Activated naive CD8-positive, alpha-beta T cell treated with anti-CD3 and anti-CD28 coated beads, Interleukin-2, amount 10 ng/mL, durations not matched to agents 7 days and 5 days (primary cell): ENCODE results near the gene IDH3G. TPM values are rescaled to one million over a fixed set of nuclear protein-coding genes. Genes with fewer than 3 reads are reported as not detected.
A peak's percentile ranks its signal among the peaks of the same experiment; 100 is the strongest.

ENCODE experiments used
- ATAC-seq: fragments of 150-1000 bp; cut with Tn5 transposase; one replicate; pipeline ENCODE4 v1.10.0; 2021; ENCODE audit warnings: low read depth, moderate library complexity
- POLR2A ChIA-PET: fragments of 350-600 bp; sonication (Branson Sonifier 250); formaldehyde crosslinking; loops from one replicate; lab custom pipeline; 2021; ENCODE audit warnings: antibody characterized with exemption; lab: Charles Lee
- DNase-seq: peaks from one replicate; pipeline ENCODE4 v3.0.0; 2021
- H3K27ac Mint-ChIP-seq: one replicate; pipeline ENCODE4 v1.8.0; 2022; ENCODE audit warnings: mild to moderate bottlenecking, mixed read lengths
- H3K27me3 Mint-ChIP-seq: one replicate; pipeline ENCODE4 v1.8.0; 2022; ENCODE audit warnings: mild to moderate bottlenecking, moderate library complexity, mixed read lengths
- H3K36me3 Mint-ChIP-seq: one replicate; pipeline ENCODE4 v1.8.0; 2021; ENCODE audit warnings: mild to moderate bottlenecking, mixed read lengths
- H3K4me1 Mint-ChIP-seq: one replicate; pipeline ENCODE4 v1.8.0; 2021; ENCODE audit warnings: mixed read lengths
- H3K4me3 Mint-ChIP-seq: one replicate; pipeline ENCODE4 v1.8.0; 2022; ENCODE audit warnings: mild to moderate bottlenecking, moderate library complexity, mixed read lengths
- H3K9me3 Mint-ChIP-seq: one replicate; pipeline ENCODE4 v1.8.0; 2021; ENCODE audit warnings: mixed read lengths
- total RNA-seq, 2 experiments: library from RNA; stranded (reverse); gene quantifications; one replicate each; pipeline ENCODE4 v1.2.3, GENCODE V29; 2021

Gene IDH3G
- total RNA-seq, 2 experiments from 2014 or later = 66.3 to 67.1 TPM

DNA sequence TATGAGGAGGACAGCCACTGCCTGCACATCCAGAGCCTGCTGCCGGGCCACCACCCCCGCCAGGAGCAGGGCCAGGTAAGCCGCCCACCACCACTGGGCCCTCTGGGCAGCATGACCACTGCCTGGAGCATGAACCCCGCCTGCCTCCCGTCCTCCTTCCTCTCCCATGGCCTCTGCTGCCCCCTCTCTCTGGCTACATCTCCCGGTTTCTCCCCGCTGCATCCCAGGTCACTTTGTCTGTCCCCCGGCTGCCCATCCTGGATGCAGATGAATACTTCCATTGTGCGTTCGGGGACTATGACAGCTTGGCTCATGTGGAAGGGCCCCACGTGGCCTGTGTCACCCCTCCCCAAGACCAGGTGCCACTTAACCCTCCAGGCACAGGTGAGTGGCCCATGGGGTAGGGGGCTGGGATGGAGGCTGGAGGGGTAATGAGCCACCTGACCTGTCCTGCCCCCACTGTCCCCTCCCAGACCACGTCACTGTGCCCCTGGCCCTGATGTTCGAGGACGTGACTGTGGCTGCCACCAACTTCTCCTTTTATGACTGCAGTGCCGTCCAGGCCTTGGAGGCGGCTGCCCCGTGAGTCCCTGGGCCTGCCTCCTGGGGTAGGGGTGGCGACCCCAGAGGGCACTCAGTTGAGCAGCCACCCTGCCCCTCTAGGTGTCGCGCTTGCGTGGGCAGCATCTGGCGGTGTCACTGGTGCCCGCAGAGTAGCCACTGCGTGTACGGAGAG, 24.1 kb downstream of the IDH3G start:
- POLR2A ChIA-PET = no interaction called here
- H3K4me1 Mint-ChIP-seq = peaks cover 5% of the 10 kb centered on the region
- no peaks in the 10 kb centered on the region for H3K36me3 Mint-ChIP-seq
- no peak for DNase-seq
- H3K27me3 Mint-ChIP-seq = no peaks in the 10 kb centered on the region
- ATAC-seq = no peak
- no peaks in the 10 kb centered on the region for H3K9me3 Mint-ChIP-seq
- no peak overlapping the region for H3K27ac Mint-ChIP-seq
- no peak overlapping the region for H3K4me3 Mint-ChIP-seq

DNA sequence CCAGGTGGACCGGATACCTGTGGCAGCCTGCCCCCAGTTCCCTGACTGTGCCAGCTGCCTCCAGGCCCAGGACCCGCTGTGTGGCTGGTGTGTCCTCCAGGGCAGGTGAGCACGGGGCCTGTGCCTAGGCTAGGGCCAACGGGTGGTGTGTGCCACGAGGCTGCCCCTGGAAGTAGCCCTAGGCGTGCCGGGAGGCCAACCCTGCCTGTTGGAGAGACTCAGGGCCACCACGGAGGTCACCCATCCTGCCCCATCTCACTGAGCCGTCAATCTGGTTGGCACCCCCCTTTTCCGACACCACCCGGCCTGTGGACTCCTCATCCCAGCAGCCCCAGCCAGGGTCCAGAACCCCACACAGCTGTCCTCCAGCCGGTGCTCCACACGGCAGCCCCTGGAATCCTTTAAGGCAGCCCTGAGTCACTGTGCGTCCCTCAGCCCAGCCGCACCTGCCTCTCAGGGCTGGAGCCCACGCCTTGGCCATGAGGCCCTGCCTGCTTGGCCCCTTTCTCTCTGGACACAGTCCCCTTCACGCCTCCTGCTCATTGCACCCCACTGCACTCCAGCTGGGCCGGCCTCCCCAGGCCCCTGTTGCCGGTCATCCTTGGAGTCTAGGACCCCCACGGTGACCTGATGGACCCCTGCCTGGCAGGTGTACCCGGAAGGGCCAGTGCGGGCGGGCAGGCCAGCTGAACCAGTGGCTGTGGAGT, 24.9 kb downstream of the IDH3G start:
- no peak overlapping the region for H3K4me3 Mint-ChIP-seq
- DNase-seq (no peak), ATAC-seq (no peak)
- no peak overlapping the region for H3K27ac Mint-ChIP-seq
- peaks cover 5% of the 10 kb centered on the region for H3K4me1 Mint-ChIP-seq
- no peaks in the 10 kb centered on the region for H3K9me3 Mint-ChIP-seq
- POLR2A ChIA-PET = no interaction called here
- no peaks in the 10 kb centered on the region for H3K27me3 Mint-ChIP-seq
- H3K36me3 Mint-ChIP-seq = no peaks in the 10 kb centered on the region

DNA sequence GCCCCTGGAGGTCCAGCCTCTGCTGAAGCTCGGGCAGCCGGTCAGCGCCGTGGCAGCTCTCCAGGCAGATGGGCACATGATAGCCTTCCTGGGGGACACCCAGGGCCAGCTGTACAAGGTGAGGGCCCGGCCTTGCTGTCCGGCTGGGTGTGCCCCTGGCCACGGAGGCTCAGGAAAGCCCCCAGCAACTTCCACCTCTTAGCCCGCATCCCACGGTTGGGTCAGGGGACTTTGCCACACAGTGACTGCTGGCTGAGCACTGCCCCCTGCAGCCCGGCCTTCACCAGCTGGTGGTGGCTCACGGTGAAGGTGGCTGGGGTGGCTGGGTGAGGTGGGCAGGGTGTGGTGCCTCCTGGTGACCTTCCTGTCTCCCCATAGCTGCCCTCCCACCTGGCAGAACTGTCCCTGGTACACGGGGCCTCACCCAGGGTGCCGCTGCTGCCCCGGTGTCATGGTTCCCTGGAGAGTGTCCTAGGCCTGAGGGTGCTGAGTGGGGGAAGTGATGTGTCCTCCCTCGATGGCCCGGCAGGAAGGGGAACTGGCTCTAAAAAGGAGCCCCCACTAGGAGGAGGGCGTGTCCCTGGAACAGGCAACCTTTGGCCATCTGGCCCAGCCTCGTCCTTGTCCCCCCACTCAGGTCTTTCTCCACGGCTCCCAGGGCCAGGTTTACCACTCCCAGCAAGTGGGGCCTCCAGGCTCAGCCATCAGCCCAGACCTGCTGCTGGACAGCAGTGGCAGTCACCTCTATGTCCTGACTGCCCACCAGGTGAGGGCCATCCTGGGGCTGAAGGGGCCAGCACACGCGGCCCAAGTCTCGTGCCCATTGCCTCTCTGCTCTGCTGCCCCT, 25.6 kb downstream of the IDH3G start:
- H3K27ac Mint-ChIP-seq = no peak overlapping the region
- H3K9me3 Mint-ChIP-seq = no peaks in the 10 kb centered on the region
- H3K4me3 Mint-ChIP-seq = no peak overlapping the region
- POLR2A ChIA-PET = no interaction called here
- H3K36me3 Mint-ChIP-seq = no peaks in the 10 kb centered on the region
- ATAC-seq = no peak
- H3K4me1 Mint-ChIP-seq = peaks cover 9% of the 10 kb centered on the region
- H3K27me3 Mint-ChIP-seq = no peaks in the 10 kb centered on the region
- peak; percentile 25 for DNase-seq

DNA sequence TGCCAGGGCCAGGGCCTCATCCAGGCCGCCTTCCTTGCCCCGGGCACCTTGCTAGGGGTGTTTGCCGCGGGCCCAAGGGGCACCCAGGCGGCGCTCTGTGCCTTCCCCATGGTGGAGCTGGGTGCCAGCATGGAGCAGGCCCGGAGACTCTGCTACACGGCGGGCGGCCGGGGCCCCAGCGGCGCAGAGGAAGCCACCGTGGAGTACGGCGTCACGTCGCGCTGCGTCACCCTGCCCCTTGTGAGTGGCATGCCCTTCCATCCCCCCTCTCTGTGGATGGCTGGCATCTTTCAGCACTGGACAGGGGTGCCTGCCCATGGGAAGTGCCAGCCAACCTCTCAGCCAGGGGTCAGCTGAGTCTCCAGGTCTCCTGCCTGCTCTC, 26.5 kb downstream of the IDH3G start:
- peaks cover 9% of the 10 kb centered on the region for H3K4me1 Mint-ChIP-seq
- ATAC-seq (no peak), DNase-seq (peak; percentile 24)
- no peak overlapping the region for H3K4me3 Mint-ChIP-seq
- H3K36me3 Mint-ChIP-seq = no peaks in the 10 kb centered on the region
- no peaks in the 10 kb centered on the region for H3K9me3 Mint-ChIP-seq
- no peak overlapping the region for H3K27ac Mint-ChIP-seq
- no peaks in the 10 kb centered on the region for H3K27me3 Mint-ChIP-seq
- POLR2A ChIA-PET = no interaction called here

DNA sequence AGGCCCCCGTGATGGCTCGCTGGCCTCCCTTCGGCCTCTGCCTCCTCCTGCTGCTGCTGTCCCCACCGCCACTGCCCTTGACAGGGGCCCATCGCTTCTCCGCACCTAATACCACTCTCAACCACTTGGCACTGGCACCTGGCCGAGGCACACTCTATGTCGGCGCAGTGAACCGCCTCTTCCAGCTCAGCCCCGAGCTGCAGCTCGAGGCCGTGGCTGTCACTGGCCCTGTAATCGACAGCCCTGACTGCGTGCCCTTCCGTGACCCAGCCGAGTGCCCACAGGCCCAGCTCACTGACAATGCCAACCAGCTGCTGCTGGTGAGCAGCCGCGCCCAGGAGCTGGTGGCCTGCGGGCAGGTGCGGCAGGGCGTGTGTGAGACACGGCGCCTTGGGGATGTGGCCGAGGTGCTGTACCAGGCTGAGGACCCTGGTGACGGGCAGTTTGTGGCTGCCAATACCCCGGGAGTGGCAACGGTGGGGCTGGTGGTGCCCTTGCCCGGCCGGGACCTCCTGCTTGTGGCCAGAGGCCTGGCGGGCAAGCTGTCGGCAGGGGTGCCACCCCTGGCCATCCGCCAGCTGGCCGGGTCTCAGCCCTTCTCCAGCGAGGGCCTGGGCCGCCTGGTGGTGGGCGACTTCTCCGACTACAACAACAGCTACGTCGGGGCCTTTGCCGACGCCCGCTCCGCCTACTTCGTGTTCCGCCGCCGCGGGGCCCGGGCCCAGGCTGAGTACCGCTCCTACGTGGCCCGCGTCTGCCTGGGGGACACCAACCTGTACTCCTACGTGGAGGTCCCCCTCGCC, 27.1 kb downstream of the IDH3G start:
- Mint-ChIP-seq H3K27ac (peak overlapping the region; percentile 87), H3K4me3 (peak overlapping the region; percentile 71), H3K9me3 (no peaks in the 10 kb centered on the region), H3K4me1 (peaks cover 9% of the 10 kb centered on the region), H3K27me3 (no peaks in the 10 kb centered on the region), H3K36me3 (no peaks in the 10 kb centered on the region)
- peak; percentile 23 for DNase-seq
- POLR2A ChIA-PET = no interaction called here
- no peak for ATAC-seq

DNA sequence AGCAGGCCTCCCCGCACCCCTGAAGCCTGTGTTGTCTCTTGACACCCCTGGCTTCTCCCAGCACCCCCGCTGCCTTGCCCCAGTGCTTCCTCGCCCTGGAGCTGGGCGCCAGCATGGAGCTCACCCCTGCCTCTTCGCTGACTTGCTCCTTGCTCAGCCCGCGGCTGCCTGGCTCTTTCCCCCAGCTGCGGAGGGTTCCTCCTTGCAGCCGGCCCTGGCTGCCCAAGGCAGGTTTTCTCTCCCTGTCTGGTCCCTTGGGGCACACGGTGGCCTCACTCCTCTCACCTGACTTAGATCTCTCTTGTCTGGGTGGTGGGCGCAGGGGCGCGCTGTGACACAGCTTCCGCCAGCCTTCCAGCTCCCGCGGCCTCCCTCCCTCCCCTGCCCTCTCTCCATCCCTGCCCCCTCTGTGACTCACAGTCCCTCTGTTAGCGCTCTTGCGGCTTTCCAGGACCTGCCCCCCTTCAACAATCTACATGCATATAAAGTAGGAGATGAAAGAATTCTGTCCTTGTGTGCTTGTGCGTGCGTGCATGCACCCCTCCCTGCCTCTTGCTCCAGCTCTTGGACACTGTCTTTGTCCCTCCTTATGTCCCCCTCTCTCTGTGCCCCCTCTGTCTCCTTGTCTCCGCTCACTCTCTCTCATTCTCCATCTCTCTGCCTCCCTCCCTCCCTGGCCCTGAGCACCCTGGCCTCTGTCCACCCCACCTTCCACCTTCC, 27.9 kb downstream of the IDH3G start:
- Mint-ChIP-seq H3K27me3 (no peaks in the 10 kb centered on the region), H3K27ac (peak overlapping the region; percentile 87), H3K9me3 (no peaks in the 10 kb centered on the region), H3K4me1 (peaks cover 9% of the 10 kb centered on the region), H3K4me3 (peak overlapping the region; percentile 71), H3K36me3 (no peaks in the 10 kb centered on the region)
- POLR2A ChIA-PET = no interaction called here
- DNase-seq (peak; percentile 41), ATAC-seq (peak; percentile 70)

DNA sequence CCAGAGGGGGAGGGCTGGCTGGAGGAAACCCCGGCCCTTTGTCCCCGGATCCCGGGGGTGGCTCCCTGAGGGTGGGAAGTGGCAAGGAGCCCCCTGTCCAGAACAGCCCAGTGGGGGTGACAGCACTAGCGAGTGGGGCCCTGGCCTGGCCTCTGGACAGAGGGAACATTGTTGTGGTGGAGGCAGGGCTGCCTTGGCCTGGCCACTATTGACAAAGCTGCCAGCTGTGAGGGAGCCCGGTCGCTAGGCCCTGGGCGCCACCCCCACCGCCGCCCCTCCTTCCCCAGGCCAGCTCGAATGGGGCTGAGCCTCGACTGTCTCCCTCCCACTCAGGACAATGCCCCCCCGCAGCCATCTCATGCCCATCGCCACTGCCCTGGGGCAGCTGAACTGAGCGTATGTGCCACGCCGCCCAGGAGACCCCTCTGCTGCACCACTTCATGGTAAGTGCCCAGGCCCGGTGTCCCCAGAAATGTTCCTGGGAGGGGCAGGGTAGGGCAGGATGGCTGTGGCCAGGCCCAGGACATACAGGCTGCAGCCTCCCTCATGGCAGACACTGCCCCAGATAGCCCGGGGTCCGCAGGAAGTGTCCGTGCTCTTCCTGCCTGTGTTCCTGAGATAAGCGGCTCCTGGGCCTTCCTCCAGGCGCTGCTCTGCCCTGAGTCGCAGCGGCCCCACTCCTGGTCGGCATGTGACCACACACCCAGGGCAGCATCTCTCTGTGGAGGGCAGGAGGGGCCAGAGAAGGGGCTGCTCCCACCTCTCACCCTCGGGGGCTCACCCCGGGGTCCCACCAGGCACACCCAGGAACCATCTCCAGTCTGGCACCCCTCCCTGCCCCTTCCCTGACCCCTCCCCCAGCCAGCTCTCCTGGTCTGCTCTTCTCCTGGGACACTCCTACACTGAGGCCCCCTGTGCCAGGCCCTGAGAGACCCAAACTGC, 28.8 kb downstream of the IDH3G start:
- Mint-ChIP-seq H3K4me3 (peak overlapping the region; percentile 71), H3K4me1 (peaks cover 9% of the 10 kb centered on the region), H3K27me3 (no peaks in the 10 kb centered on the region), H3K9me3 (no peaks in the 10 kb centered on the region), H3K27ac (no peak overlapping the region), H3K36me3 (no peaks in the 10 kb centered on the region)
- POLR2A ChIA-PET = no interaction called here
- peak; percentile 20 for DNase-seq
- no peak for ATAC-seq

DNA sequence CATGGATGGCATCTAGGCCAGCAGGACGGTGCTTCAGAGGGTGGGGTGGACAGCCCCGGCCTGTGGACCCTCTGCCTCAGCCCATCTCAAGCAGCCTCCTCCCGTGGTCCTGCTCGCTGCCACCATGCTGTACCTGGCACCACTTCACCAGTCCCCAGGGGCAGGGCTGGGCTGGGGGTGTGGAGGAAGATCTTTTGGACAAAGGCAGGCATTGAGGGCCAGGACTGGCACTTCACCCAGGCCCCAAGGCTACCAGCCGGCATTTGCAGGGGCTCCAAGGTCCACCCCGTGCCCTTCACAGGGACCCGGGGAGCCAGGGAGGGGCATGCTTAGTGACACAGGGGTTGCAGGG, 29.4 kb downstream of the IDH3G start:
- DNase-seq (peak; percentile 27), ATAC-seq (no peak)
- POLR2A ChIA-PET = no interaction called here
- Mint-ChIP-seq H3K27me3 (no peaks in the 10 kb centered on the region), H3K27ac (no peak overlapping the region), H3K9me3 (no peaks in the 10 kb centered on the region), H3K36me3 (no peaks in the 10 kb centered on the region), H3K4me3 (no peak overlapping the region), H3K4me1 (peaks cover 9% of the 10 kb centered on the region)

DNA sequence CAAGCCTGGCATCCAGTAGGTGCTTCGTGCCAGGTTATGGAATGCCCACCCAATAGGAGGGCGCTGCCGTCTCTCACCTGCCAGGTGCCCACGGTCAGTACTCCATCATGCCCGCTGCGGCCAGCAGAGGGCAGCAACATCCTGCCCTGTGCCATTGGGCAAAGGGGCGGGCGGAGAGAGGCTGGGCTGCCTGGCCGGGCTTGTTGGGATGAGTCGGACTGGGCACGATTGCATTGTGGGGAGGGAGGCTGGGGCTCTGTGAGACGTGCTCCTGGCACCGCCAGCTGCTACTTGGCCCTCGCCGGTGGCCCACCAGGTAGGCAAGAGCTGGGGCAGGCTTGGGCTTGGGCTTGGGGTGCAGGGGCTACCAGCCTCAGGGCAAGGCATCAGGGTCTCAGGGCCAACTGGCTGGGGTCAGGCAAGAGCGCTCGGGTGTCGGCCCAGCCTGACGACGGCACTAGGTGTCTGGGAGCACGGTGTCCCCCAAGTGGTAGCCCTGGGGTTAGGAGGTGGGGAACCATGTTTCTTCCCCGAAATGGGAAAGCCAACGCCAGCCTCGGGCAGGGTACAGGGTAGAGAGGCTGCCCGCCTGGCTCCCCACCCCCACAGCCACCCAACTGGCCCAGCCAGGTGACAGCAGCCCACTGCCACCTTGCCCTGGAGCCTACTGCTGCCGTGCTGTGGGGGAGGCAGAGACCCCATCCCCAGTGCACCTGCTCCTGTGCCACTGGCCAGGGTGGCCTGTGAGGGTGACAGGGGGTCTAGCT, 30.0 kb downstream of the IDH3G start, which contains the start of gene PLXNB3:
Gene PLXNB3 (plus strand): TSS at position 261 of the 767 bp plus-strand sequence. CDS start 1,287 bp downstream, outside the sequence.
- Mint-ChIP-seq H3K4me3 (peak within 1 kb of the TSS; percentile 44), H3K27me3 (no peaks in the 10 kb centered on the region), H3K36me3 (no peaks in the 10 kb centered on the region), H3K4me1 (peaks cover 9% of the 10 kb centered on the region), H3K27ac (no peak within 1 kb of the TSS), H3K9me3 (no peaks in the 10 kb centered on the region)
- peak; percentile 71 for ATAC-seq
- peak; percentile 81 for DNase-seq
- POLR2A ChIA-PET = no interaction called here

DNA sequence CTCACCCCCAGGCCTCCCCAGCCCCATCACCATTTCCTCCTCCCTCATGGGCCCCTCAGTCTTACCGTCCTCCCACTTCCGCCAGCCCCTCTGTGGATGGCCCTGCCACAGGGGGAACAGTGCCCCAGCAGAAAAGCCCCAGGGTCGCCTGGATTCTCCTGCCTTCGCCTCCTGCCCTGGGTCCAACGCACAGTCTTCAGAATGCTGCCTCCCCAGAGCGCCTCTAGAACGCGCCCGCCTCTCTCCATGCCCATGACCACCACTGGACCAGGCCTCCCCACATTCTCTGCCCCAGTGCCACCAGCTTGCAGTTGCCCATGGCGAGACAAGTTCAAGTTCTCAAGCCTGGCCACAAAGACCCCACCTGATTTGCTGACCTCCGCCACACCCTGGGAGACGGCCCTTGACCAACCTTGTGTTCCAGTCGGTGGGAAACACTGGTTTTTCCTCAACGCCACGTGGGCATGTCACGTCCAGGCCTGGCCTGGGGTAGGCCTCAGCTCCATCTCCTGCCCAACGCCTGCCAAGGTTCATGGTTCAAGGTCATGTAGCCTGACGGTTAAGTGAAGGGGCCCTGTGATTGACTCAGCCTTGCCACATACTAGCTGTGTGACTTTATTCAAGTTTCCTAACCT, 30.8 kb downstream of the IDH3G start:
- Mint-ChIP-seq H3K9me3 (no peaks in the 10 kb centered on the region), H3K27me3 (no peaks in the 10 kb centered on the region), H3K4me3 (no peak overlapping the region), H3K4me1 (peaks cover 9% of the 10 kb centered on the region), H3K36me3 (no peaks in the 10 kb centered on the region), H3K27ac (no peak overlapping the region)
- ATAC-seq = no peak
- POLR2A ChIA-PET = no interaction called here
- DNase-seq = no peak

DNA sequence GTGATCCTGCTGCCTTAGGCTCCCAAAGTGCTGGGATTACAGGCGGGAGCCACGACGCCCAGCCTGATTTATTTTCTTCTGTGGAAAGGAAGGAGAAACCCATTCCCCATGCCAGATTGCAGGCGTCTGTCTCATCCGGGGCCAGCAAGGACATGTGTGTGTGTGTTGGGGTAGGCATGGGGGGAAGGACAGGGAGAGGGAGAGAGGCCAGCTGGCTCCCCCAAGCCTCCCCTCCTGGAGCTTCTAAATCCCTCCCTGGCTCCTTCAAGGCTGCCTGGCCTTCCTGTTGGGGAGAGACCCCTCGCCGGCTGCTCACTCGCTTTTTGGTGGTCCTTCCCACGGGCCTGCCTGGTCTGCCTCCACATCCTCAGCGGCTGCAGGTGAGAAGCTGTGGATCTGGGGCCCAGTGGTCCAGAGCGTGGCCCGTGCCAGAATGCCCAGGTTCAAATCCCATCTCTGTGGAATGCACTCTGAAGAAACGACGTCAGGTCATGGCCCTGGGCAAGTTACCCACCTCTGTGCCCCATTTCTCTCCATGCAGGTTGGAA, 31.5 kb downstream of the IDH3G start:
- Mint-ChIP-seq H3K27me3 (no peaks in the 10 kb centered on the region), H3K4me3 (no peak overlapping the region), H3K4me1 (peaks cover 9% of the 10 kb centered on the region), H3K36me3 (no peaks in the 10 kb centered on the region), H3K9me3 (no peaks in the 10 kb centered on the region), H3K27ac (no peak overlapping the region)
- POLR2A ChIA-PET = no interaction called here
- DNase-seq (no peak), ATAC-seq (no peak)
